Measurements from ENCODE around the gene CDK17. TPM values are rescaled to one million over a fixed set of nuclear protein-coding genes. Genes with fewer than 3 reads are reported as not detected.
"Not testable (repeated sequence)": the region's sequence is repeated elsewhere in the genome, so short reads cannot be mapped to it uniquely, and the experiment has no call there.

CDK17 gene
- total RNA-seq: 51.0 and 51.4 TPM in 2 replicates

DNA sequence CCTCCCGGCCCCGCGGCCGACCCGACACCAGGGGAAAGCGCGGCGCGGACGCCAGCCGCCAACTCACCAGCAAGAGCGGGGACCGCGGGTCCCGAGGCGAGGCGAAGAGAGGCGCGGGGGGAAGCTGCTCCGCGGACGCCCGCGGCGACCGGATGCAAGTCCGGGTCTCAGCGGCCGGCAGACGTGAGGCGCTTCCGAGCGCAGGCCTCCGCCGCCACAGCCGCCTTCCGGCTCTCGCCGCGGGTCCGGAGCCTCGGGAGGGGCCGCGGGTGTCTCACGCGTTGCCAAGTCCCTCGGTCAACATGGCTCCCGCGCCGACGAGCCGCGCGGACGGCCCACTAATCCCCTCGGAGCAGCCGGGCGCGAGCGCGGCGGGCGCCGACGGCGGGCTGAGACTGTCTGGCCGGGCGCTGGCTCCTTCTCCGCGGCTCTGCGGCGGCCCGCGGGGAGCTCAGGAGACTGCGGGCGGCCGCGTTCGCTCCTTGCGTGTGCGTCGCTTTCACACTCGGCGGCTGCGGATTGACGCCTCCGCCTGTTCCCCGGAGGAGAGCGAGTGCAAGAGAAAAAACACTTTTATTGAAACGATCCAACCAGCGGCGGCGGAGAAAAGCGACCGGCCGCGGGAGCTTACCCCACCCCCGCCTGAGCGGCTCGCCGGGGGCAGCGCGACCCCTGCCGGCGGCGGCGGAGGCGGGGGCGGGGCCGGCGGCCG, at the start of gene CDK17:
Gene CDK17 (minus strand): TSS at position 521 of the 712 bp plus-strand sequence. CDS start 65,603 bp downstream, outside the sequence.
- intact Hi-C loops (cut with micrococcal nuclease): loop anchor here (1.0 to 10.0 kb wide), 12 partner anchors 9 to 1185 kb away; partner anchors contain the start of genes AMDHD1, CCDC38, FGD6 and NEDD1

DNA sequence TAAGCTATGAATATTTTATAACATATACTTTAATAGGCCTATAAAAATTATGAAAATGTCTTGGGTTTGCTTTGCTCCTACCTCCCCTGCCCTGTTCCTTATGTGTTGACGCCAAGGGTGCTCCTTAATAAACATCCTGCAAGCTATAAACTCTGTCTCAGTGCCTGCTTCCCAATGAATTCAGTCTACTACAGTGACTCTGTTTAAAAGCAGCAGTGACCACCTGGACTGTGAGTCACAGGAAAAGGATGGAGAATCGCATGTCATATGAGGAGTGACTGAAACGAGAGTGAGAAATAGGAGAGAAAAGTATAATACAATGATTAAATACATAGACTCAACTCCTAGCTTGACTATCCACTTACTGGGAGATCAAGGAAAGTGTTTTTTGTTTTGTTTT, 48.1 kb upstream of the CDK17 start:
- intact Hi-C loops (cut with micrococcal nuclease): loop anchor here (5.0 kb wide), 1 partner anchor 459 kb away; the partner anchor contains the start of gene NEDD1

DNA sequence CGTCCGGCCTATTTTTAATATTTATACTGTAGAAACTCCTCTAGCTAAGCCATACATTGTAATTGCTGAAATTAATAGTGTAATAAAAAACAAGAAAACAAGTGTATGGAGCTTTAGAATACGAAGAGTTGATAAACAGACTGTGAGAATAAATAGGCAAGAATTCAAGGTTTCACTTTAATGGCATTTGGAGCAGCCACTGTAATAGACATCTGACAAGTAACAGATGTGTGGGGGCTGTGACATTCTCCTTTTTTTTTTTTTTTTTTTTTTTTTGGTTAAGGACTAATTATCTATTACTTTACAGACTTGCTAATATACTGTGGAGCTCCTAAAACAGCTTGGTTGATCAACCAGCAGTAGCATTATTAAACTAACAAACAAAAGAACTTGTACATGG, 47.0 kb upstream of the CDK17 start:
- intact Hi-C loops (cut with micrococcal nuclease): loop anchor here (2.0 to 5.0 kb wide), 2 partner anchors 210 to 460 kb away; partner anchors contain the start of gene NEDD1

DNA sequence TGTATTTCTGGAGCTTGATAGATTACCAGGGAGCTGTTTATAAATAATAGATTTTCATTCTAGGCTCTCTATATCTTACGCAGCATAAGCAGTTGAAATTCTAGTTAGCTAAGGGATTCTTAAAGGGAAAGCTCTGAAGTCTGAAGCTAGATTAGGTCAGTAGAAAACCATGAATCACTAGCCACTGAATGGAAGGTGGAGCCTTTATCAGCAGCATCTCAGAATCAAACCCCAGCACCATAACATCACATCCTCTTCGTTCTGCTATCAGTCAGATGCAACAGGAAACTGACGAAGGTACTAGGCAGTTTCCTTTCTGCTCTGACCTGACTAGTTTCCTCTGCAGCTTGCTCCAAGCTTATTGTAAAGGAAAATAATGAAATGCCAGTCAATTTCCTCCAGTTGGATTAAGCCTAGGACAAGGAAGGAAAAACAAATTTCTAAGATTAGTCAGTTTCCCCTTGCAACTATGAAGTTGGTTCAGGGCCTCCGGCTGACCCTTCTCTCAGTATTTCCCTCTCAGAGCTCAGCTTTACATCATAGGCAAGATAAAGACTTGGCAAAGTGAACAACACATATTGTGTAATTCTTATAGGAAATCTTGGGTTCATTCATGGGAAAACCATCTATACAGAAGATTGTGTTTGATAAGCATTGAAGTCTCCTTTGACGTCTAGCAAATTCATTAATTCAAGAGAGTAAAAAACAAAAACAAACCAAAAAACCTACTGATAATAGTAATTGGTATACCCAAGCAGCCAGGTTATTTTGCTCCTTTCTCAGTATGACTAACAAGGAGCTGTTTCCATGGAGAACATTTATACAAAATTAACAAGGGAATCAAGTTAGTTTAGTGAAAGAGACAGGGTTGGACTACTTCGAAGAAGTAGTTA, 45.7 kb upstream of the CDK17 start:
- intact Hi-C loops (cut with micrococcal nuclease): loop anchor here (1.0 to 5.0 kb wide), 13 partner anchors 12 to 587 kb away; partner anchors contain the start of genes CFAP54, LTA4H and NEDD1

DNA sequence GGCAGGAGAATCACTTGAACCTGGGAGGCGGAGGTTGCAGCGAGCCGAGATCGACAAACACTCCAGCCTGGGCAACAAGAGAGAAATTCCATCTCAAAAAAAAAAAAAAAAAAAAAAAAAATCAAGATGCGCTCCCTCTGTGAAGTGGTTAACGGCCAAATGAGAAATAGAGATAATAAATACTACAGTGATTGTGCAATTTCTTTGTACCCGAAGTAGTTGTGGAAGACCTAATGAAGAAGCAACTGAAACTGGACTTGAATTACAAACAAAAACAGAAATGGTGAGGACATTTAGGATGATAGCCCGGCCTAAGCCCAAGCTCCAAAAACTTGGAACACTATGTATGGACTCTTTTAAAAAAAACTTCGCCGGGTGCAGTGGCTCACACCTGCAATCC, 44.2 kb upstream of the CDK17 start:
- intact Hi-C loops (cut with micrococcal nuclease): no loop called here

DNA sequence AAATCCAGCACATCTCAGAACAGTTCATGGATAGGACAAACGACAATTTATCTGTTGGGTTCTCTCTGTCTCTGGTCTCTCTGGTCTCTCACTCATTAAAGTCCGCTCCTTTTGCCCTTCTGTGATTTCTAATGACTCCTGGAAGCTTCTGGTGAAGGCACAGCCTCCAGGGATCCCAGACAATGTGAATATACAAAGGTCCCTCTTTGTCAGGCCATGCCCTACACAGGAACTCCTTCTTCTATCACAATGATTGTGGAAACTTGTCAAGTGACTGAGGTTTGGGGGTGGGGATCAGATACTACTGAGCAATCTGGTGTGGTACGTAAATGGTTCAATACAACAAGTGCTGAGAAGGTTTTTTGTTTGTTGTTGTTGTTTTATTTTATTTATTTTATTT, 42.7 kb upstream of the CDK17 start:
- intact Hi-C loops (cut with micrococcal nuclease): no loop called here

DNA sequence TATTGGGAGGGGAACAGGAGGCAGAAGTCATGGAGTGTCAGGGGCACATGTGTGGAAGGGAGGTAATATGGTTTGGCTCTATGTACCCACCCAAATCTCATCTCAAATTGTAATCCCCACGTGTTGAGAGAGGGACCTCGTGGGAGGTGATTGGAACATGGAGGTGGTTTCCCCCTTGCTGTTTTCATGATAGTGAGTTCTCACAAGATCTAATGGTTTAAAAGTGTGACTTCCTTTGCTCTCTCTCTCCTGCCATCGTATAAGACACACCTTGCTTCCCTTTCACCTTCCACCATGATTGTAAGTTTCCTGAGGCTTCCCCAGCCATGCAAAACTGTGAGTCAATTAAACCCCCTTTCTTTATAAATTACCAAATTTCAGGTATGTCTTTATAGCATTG, 41.6 kb upstream of the CDK17 start:
- intact Hi-C loops (cut with micrococcal nuclease): no loop called here

DNA sequence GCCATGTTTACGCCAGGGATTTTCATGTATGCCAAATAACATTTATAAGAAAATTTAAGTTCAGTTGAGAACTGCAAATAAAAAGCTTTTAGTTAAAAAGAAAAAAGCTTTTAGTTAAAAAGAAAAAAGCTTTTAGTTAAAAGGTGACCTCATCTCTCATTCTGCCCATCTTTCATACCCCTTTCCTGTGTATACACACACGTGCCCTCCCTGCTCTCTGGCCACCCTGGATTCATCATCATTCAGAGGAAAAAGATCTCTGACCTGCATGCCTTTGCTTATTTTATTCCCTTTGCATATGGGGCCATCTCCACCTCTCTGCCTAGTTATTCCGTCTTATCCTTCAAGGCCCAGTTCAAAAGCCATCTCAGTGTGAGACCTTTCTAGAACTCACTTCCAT, 38.1 kb upstream of the CDK17 start:
- intact Hi-C loops (cut with micrococcal nuclease): no loop called here

DNA sequence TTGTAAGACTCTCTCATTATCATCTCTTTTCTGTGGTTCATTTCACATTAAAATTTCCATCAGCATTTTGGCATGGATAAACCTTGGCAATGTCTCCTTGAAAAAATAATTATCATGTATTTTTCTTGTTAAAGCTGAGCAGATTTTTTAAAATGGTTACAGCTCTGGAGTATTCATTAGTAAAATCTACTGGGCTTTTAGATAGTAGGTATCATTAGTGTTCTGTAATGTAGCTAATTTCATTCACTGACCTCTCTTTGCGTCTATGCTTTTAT, 36.9 kb upstream of the CDK17 start:
- intact Hi-C loops (cut with micrococcal nuclease): no loop called here

DNA sequence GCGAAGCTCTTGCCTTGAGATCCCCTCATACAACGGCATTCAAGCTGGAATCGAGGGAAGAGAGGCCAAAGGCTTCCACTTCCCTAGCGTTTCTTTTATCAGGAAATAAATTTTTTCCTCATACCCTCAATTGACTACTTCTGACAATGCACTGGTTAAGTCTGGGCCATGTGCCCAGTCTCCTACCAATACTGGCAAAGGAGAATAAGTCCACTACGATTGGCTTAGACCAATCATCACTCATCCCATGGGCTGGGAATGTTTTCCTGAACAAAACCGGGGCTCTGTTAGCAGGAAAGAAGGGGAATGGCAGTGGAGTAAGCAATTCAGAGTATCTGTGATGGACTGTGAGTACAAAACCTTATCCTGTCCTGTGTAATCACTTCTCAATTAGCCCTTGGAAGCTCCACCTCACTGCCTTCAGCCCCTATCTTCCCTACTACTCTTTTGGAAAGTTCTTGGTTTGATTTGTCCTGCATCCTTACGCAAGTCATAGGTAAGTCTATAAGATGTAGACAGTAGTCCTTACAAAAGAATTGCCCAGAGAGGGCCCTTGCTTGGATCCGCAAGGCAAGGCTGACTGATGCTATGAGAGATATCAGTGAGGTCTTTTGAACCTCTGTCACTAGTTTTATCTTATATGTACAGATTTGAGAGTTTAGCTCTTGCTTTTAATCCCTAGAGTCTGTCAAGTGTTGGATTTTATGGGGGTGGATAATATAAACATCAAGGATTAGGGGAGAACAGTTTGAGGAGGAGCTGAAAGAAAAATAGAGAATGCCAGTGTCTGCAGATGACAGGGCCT, 36.3 kb upstream of the CDK17 start:
- intact Hi-C loops (cut with micrococcal nuclease): no loop called here

DNA sequence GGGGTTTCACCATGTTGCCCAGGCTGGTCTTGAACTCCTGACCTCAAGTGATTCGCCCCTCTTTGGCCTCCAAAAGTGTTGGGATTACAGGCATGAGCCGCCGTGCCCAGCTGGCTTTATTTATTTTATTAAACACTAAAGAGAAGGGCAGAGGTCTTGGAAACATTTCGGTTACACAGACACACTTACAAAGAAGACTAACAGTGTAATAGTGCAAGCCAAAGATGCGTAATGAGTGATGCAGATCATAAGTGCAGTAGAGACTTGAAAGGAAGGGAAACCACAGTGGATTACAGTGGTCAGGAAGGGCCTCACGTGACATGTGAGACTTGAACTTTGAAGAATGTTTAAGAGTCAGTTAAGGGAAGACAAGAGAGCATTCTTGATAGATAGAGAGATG, 33.9 kb upstream of the CDK17 start:
- intact Hi-C loops (cut with micrococcal nuclease): loop anchor here (1.0 to 2.0 kb wide), 8 partner anchors 9 to 82 kb away; partner anchors contain the start of gene CFAP54

DNA sequence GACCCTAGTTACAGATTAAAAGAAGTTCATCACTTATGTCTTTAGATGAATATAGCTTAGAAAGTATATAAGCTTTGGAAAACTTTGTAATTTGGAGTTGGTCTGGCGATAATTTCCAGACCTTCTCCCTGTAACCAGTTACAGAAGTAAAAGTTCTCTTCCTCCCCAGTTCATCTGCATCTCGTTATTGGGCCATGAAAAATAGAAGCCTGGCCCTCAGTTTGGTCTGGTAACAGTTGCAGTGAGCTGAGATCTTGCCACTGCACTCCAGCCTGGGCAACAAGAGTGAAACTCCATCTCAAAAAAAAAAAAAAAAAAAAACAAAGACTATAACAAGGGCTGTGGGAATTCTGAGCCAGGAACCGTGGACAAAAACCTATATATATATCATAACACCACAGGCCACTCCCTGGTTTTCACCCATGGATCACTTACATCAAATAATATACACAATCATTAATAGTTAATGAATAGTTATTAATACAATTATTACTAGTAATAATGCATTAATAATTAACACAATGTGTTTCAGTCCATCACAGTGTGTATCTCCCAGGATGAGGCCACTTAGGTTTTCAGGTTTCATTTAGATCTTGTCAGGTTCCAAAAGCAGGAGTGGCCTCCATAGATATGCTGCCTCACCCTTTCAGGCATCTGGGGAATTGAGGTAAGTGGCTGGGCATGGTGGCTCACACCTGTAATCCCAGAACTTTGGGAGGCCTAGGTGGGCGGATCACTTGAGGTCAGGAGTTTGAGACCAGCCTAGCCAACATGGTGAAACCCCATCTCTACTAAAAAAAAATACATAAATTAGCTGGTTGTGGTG, 32.5 kb upstream of the CDK17 start:
- intact Hi-C loops (cut with micrococcal nuclease): not testable (repeated sequence)

DNA sequence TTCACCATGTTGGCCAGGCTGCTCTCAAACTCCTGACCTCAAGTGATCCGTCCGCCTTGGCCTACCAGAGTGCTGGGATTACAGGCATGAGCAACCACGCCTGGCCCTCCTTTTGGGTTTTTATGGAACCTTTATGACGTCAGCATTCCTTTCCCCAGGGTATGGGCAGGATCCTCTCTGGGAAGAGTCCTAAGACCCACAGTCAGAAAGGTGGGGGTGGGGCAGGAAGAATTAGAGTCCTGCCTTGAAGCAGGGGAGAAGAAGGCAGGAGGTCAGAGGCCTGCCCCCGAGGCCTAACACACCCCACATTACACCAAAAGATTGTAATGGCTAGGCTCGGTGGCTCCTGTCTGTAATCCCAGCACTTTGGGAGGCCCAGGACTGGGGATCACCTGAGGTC, 30.8 kb upstream of the CDK17 start:
- intact Hi-C loops (cut with micrococcal nuclease): no loop called here

DNA sequence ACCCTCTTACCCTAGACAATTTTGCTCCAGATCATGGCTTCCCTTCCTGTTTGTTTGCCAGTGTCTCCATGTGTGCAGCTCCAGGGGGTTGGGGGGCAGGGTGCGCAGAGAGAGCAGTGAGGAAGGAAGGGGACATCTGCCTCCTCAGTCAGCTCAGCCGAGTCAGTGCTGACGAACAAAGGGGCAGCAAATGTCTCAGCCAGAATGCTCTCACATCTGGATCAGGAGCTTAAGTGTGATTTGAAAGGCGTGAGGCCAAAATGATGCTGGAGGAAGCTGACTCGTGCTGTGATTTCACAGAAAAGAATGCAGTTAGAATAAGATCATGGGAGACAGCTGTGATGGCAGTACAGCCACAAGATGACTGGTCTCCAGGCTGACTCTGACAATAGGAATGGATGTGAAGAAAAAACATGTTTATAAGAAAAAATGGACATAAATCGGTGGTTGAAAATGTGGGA, 27.1 kb upstream of the CDK17 start:
- intact Hi-C loops (cut with micrococcal nuclease): no loop called here

DNA sequence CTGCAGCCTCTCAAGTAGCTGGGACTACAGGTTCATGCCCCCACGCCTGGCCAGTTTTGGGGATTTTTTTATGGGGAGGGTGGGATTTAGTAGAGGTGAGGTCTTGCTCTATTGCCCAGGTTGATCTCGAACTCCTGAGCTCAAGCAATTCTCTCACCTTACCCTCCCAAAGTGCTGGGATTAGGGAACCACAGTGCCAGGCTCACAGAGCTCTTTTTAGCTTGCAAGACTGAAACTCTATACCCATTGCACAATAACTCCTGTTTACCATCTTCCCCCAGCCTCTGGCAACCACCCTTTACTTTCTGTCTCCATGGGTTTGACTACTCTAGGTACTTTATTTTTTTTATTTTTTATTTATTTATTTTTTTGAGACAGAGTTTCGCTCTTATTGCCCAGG, 25.7 kb upstream of the CDK17 start:
- intact Hi-C loops (cut with micrococcal nuclease): loop anchor here (1.0 kb wide), 2 partner anchors 8 to 19 kb away; no protein-coding TSS in a partner anchor

DNA sequence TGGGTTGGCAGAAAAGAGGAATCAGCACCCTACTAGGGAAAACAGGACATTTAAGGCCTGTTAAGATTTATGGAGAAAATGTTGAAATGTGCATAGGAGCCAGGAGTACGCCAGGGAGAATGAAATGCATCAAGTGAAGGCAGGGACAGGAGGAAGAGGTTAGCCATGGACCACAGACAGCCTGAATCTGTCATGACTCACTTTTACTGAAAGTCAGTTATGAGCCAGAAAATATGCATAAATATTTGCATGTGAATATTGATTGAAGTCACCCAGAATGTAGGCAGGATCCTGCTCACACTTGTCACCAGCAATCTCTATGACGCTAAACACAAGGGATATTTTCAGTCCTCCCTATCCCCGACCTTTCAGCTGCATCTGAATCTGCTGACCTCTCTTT, 25.1 kb upstream of the CDK17 start:
- intact Hi-C loops (cut with micrococcal nuclease): loop anchor here (1.0 kb wide), 2 partner anchors 9 to 20 kb away; no protein-coding TSS in a partner anchor

DNA sequence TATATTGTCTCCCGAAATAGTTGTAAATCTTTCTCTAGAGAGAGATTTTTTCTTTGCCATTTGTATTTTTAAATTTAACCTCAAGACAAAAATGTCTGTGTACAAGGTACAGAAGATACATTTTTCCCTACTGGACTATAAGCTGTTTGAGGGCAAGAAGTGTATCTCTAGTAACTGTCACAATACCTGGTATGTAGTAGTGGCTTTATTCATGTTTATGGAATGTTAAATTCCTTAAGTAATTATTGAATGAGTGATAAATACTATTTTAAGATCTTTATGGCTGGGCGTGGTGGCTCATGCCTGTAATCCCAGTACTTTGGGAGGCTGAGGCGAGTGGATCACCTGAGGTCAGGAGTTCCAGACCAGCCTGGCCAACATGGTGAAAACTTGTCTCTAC, 24.4 kb upstream of the CDK17 start:
- intact Hi-C loops (cut with micrococcal nuclease): no loop called here

DNA sequence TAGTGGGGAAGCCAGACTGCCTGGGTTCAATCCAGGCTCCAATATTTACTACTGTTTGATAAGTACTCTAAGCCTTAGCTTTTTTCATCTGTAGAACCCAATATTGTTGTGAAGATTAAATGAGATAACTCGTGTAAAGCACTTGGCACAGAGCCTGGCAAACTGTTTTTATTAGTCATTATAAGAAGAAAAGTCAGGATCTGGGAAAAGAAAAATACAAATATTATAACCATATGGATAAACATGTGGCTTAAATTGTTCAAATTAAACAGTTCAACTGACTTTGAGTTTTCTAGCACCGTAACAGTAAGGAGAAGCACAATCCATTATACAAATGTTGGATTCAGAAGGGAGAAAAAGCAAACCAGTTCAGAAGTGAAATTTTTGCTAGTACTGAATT, 22.0 kb upstream of the CDK17 start:
- intact Hi-C loops (cut with micrococcal nuclease): no loop called here

DNA sequence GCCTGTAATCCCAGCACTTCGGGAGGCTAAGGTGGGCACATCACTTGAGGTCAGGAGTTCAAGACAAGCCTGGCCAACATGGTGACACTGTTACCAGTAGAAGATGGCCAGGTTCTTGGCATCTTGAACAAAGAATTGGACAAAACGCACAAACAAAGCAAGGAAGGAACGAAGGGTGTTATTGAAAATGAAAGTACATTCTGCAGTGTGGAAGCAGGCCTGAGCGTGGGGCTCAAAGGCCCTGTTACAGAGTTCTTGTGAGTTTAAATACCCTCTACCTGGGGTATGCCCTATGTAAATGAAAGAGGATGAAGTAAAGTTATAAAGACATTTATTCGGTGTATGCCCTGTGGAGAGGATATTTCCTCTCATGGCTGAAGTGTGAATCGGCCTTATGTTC, 20.8 kb upstream of the CDK17 start:
- intact Hi-C loops (cut with micrococcal nuclease): no loop called here

DNA sequence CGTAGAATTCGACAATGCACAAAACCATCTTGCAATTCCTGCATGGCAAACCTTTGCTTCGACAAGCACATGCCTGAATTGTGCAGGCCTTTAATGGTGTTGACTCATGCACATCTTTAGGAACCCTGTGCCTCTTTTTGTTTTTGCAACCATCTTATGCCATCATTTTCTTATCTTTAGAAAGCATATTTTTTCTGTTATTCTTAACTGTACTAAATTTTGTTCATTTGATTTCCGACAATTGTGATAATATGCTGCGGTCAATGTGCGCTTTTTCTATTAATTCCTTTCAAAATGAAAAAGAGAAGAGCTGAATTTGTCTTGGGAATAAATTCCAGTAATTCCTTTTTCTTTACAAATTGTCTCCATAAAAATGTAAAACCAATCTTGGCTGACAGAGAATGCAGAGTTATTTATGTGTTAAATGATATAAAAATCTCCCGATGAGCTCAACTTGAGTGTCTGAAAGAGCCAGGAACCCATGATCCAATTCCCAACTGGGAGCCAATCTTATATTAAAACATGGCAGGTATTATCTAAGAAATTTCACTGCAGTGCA, 20.1 kb upstream of the CDK17 start:
- intact Hi-C loops (cut with micrococcal nuclease): no loop called here
